ENCODE data around the gene ANKS1B. TPM values are rescaled to one million over a fixed set of nuclear protein-coding genes. Genes with fewer than 3 reads are reported as not detected.

ANKS1B gene
- total RNA-seq, 1 donor from 2014 or later: 2.4 TPM

DNA sequence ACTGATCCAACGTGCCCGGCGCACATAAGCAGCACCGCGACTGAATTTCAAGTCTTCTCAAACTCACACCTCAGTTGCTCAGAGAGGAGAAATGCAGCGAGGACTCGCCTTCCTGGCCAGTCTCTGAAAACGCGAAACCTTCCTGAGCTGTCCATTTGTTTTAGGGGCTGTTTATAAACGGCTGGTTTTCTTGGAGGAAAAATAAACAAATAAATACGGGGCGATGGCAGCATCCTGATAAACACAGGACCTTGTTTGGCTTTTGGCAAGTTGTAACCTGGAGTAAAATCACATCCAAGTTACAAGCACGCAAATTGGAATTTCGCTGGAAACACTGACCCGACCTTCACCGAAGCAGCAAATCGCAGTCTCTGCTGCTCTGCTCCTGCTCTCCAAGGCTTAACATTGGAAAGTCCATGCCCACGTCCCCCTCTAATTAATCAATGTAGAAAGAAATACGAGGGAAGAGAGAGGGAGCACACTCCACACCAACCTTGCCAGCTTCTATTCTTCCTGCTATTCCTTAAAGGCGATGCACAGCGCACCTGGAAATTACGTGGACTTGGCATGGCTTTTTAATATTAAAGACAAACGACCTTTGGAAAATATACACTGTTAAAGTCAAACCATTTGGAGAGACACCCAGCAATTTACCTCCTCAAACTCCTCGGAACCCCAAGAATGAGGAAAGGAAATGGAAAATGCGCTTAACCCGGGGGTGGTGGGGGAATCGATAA is 1090.9 kb downstream of the ANKS1B start:
- Histone ChIP-seq H3K9me3 (ENCODE audit: insufficient read depth, low read depth, low read length) (no peaks in the 10 kb centered on the region), H3K4me2 (ENCODE audit: low read length) (peak overlapping the region; percentile 84), H3K36me3 (ENCODE audit: insufficient read depth, low read length) (no peaks in the 10 kb centered on the region), H3K9ac (ENCODE audit: low read length) (peak overlapping the region; percentile 17), H3K4me1 (ENCODE audit: insufficient read depth, low read length) (peaks cover 10% of the 10 kb centered on the region), H3K79me2 (ENCODE audit: insufficient read depth, low read length) (no peaks in the 10 kb centered on the region), H3K27ac (ENCODE audit: low read depth, low read length) (no peak overlapping the region), H3K4me3 (ENCODE audit: insufficient read depth, low read depth, low read length) (peak overlapping the region; percentile 50), H2AFZ (ENCODE audit: low read depth, low read length) (no peak overlapping the region), H4K20me1 (ENCODE audit: insufficient read depth, low read length) (no peaks in the 10 kb centered on the region), H3K27me3 (ENCODE audit: insufficient read depth, low read length) (peaks cover 46% of the 10 kb centered on the region)
- Mint-ChIP-seq H3K9me3 (ENCODE audit: unreplicated experiment) (no peaks in the 10 kb centered on the region), H3K4me3 (ENCODE audit: unreplicated experiment) (peak overlapping the region; percentile 78), H3K4me1 (ENCODE audit: low read depth, unreplicated experiment) (no peaks in the 10 kb centered on the region), H3K36me3 (ENCODE audit: low read depth, unreplicated experiment) (no peaks in the 10 kb centered on the region), H3K27me3 (ENCODE audit: low read depth, unreplicated experiment) (peaks cover 38% of the 10 kb centered on the region), H3K27ac (ENCODE audit: unreplicated experiment) (no peak overlapping the region)
- no peak for FAIRE-seq
- TF ChIP-seq EZH2 (IDR thresholded peaks at IDR 0.05; ENCODE audit: insufficient read depth, low read length): peak; percentile 13
- TF ChIP-seq, protein P1, sequence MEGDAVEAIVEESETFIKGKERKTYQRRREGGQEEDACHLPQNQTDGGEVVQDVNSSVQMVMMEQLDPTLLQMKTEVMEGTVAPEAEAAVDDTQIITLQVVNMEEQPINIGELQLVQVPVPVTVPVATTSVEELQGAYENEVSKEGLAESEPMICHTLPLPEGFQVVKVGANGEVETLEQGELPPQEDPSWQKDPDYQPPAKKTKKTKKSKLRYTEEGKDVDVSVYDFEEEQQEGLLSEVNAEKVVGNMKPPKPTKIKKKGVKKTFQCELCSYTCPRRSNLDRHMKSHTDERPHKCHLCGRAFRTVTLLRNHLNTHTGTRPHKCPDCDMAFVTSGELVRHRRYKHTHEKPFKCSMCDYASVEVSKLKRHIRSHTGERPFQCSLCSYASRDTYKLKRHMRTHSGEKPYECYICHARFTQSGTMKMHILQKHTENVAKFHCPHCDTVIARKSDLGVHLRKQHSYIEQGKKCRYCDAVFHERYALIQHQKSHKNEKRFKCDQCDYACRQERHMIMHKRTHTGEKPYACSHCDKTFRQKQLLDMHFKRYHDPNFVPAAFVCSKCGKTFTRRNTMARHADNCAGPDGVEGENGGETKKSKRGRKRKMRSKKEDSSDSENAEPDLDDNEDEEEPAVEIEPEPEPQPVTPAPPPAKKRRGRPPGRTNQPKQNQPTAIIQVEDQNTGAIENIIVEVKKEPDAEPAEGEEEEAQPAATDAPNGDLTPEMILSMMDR (IDR thresholded peaks at IDR 0.05; ENCODE audit: insufficient read depth, low read depth, low read length): no peak
- no peak for DNase-seq (ENCODE audit: low read depth)

DNA sequence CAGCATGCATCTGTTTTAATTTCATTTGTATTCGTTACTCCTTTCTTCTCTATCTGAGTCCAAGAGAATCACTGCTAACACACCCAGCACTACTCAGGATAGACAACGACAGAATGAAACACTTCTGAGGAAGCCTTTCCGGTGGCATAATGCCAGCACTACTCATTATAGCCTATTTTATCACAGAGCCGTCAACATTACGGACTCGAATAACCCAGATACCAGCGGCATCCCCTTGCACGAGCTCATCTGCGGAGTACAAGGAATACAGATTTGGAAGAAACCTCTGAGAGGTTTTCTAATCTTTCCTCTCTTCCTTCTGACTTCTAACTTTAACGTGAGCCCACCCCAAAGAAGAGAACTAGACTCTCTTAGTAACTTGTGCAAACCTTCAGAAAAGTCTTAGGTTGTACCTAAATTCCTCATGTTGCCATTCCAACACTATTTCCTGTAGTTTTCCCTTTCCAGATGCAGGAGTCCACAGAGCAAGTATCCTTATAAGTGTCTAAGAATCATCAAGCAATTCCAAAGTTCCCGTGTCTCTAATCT is 1091.5 kb downstream of the ANKS1B start:
- H3K27me3 ChIP-seq (ENCODE audit: insufficient read depth, low read length): peaks cover 46% of the 10 kb centered on the region
- TF ChIP-seq EZH2 (IDR thresholded peaks at IDR 0.05; ENCODE audit: insufficient read depth, low read length): no peak
- TF ChIP-seq, protein P1 (IDR thresholded peaks at IDR 0.05; ENCODE audit: insufficient read depth, low read depth, low read length): no peak

DNA sequence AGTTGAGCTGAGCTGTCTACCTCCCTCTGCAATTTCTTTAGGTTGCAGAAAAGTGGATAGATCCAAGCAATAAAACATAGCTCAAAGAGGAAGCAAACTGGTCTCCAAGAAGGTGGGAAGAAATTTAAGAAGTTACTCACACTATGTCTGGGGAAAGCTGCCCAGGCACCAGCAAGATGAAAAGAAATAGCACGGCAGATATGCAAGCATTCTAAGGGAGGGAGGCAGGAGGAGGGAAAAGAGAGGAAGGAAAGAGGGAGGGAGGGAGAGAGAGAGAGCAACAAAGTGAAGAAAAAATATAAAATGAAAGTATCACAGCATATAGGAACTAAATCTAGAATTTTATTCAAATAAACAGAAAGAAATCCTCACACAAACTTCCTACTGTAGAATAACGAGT is 1099.0 kb downstream of the ANKS1B start:
- Mint-ChIP-seq H3K4me3 (ENCODE audit: unreplicated experiment) (no peak overlapping the region), H3K27ac (ENCODE audit: unreplicated experiment) (no peak overlapping the region), H3K36me3 (ENCODE audit: low read depth, unreplicated experiment) (no peaks in the 10 kb centered on the region), H3K4me1 (ENCODE audit: low read depth, unreplicated experiment) (peaks cover 6% of the 10 kb centered on the region), H3K27me3 (ENCODE audit: low read depth, unreplicated experiment) (peaks cover 2% of the 10 kb centered on the region), H3K9me3 (ENCODE audit: unreplicated experiment) (no peaks in the 10 kb centered on the region)
- Histone ChIP-seq H2AFZ (ENCODE audit: low read depth, low read length) (no peak overlapping the region), H3K36me3 (ENCODE audit: insufficient read depth, low read length) (no peaks in the 10 kb centered on the region), H3K4me2 (ENCODE audit: low read length) (no peak overlapping the region), H3K4me1 (ENCODE audit: insufficient read depth, low read length) (no peaks in the 10 kb centered on the region), H3K79me2 (ENCODE audit: insufficient read depth, low read length) (no peaks in the 10 kb centered on the region), H3K4me3 (ENCODE audit: insufficient read depth, low read depth, low read length) (no peak overlapping the region), H3K27me3 (ENCODE audit: insufficient read depth, low read length) (peaks cover 2% of the 10 kb centered on the region), H4K20me1 (ENCODE audit: insufficient read depth, low read length) (no peaks in the 10 kb centered on the region), H3K9ac (ENCODE audit: low read length) (no peak overlapping the region), H3K27ac (ENCODE audit: low read depth, low read length) (no peak overlapping the region), H3K9me3 (ENCODE audit: insufficient read depth, low read depth, low read length) (no peaks in the 10 kb centered on the region)
- TF ChIP-seq, protein P1 (IDR thresholded peaks at IDR 0.05; ENCODE audit: insufficient read depth, low read depth, low read length): no peak
- no peak for TF ChIP-seq EZH2 (IDR thresholded peaks at IDR 0.05; ENCODE audit: insufficient read depth, low read length)
- FAIRE-seq: no peak
- no peak for DNase-seq (ENCODE audit: low read depth)

More for the DNA sequence above, 1091.5 kb downstream of the ANKS1B start:
- peak overlapping the region; percentile 50 for H3K4me3 ChIP-seq (ENCODE audit: insufficient read depth, low read depth, low read length)
- H3K4me2 ChIP-seq (ENCODE audit: low read length): peak overlapping the region; percentile 84
- DNase-seq (ENCODE audit: low read depth) (no peak), FAIRE-seq (no peak)
- Mint-ChIP-seq H3K4me3 (ENCODE audit: unreplicated experiment) (peak overlapping the region; percentile 78), H3K9me3 (ENCODE audit: unreplicated experiment) (no peaks in the 10 kb centered on the region), H3K36me3 (ENCODE audit: low read depth, unreplicated experiment) (no peaks in the 10 kb centered on the region), H3K27me3 (ENCODE audit: low read depth, unreplicated experiment) (peaks cover 38% of the 10 kb centered on the region), H3K4me1 (ENCODE audit: low read depth, unreplicated experiment) (no peaks in the 10 kb centered on the region), H3K27ac (ENCODE audit: unreplicated experiment) (no peak overlapping the region)
- H3K4me1 ChIP-seq (ENCODE audit: insufficient read depth, low read length): peaks cover 10% of the 10 kb centered on the region
- no peaks in the 10 kb centered on the region for H3K36me3 ChIP-seq (ENCODE audit: insufficient read depth, low read length)
- no peak overlapping the region for H3K9ac ChIP-seq (ENCODE audit: low read length)
- no peaks in the 10 kb centered on the region for H3K79me2 ChIP-seq (ENCODE audit: insufficient read depth, low read length)
- H3K9me3 ChIP-seq (ENCODE audit: insufficient read depth, low read depth, low read length): no peaks in the 10 kb centered on the region
- H4K20me1 ChIP-seq (ENCODE audit: insufficient read depth, low read length): no peaks in the 10 kb centered on the region
- no peak overlapping the region for H2AFZ ChIP-seq (ENCODE audit: low read depth, low read length)
- H3K27ac ChIP-seq (ENCODE audit: low read depth, low read length): no peak overlapping the region
